GM21515 (cell line): Measurements from ENCODE around the gene SHISA7.
"Not testable (repeated sequence)": the region's sequence is repeated elsewhere in the genome, so short reads cannot be mapped to it uniquely, and the experiment has no call there.

Experiments
- ATAC-seq: cut with Tn5 transposase; IDR thresholded peaks from one replicate; pipeline ENCODE4 v1.9.1; 2021; ENCODE audit not compliant: unreplicated experiment

SHISA7 gene

DNA sequence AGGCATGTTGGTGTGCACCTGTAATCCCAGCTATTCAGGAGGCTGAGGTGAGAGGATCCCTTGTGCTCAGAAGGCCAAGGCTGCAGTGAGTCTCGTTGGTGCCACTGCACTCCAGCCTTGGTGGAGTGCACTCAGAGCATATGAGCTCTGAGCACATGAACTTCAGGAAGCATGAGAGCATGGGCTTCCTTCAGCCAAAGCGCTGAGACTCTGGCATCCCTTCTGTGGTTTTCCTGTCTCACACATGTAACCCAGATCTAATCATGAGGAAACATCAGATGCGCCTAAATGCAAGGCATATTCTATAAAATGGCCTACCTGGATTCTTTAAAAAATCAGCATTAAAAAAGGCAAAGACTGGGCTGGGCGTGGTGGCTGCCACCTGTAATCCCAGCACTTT is 21.8 kb downstream of the SHISA7 start:
- not testable (repeated sequence) for ATAC-seq

DNA sequence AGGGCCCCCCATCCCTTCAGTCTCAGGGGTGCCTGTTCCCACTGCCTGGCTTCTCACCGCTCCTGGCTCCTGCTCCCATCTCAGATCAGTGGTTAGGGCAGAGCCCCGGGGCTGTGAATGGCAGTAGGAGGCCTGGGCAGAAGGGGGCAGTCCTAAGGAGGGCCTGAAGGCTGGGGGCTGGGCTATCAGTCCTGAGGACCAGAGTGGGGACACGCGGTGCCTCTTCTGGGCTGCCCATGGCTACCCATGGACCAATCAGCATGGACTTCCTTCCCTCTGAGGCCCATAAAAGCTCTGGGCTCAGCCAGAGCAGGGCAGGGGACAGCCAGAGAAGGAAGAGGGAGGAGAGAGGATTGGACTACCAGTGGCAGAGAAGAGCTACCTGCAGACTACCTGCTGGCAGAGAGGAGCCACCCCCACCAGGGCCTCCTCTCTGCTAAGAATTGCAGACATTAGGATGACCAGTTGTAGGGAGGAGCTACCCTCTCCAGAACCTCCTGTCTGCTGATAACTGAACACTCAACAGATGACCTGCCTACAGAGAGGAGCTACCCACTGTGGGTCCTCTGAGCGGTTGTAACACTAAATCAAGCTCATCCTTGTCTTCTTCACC is 23.4 kb downstream of the SHISA7 start:
- no peak for ATAC-seq

DNA sequence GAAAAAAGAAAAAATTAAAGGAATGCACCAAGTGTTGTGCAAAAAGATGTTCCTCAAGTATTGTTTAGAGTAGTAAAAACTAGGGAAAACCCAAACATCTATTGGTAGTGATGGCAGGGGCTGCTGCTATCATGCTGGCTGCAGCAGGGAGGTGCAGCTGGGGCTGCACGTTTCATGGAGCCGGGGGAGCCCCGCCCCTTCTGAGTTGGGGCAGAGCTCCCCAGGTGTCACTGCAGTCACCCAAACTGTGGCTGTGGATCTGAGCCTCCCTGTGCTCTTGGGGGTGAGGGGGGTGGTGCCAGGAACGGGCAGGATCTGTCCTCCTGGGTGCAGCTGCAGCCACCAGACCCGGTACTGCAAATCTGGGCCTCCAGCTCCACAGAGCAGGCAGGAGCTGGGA is 24.0 kb downstream of the SHISA7 start:
- no peak for ATAC-seq

DNA sequence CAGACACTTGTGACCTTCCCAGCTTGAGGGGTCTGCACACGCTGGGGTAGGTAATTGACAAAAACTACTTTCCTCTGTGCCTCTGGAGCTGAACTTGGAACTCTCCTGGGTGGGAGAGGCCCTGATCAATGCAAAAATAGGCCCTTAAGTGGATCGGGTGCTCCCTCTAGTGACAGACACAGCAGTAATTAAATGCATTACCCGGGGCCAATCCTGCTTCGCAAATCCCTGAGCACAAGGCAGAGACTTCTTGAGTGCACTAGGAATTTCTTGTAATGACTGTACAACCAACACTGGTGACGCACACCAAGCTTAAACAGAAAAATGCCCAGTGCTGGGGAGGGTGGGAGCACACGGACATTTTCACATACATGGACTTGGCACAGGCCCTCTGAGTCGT is 24.9 kb downstream of the SHISA7 start:
- ATAC-seq, result no peak

DNA sequence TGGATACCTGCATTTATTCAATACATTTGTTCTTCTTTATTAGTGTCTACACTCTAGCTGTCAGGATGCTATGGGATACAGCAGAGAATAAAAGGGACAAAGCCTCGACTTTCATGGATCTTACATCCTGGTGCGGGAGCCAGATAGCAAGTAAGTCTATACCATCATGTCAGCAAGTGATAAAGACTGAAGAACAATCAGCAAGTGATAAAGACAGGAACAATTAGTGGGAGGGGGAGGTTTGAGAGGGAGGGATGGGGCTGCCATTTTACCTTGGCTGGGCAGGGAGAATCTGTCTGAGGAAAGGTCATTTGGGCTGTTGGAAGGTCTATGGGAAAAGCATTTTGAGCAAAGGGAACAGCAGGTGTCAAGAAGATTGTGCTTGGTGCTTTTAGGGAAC is 32.9 kb downstream of the SHISA7 start:
- ATAC-seq, result no peak

DNA sequence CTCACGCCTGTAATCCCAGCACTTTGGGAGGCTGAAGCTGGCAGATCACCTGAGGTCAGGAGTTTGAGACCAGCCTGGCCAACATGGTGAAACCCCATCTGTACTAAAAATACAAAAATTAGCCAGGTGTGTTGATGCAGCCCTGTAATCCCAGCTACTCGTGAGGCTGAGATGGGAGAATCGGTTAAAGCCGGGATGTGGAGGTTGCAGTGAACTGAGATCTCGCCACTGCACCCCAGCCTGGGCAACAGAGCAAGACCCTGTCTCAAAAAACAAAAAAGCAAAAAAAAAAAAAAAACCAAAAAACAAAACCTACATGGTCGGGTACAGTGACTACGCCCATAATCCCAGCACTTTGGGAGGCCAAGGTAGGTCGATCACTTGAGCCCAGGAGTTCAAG is 33.9 kb downstream of the SHISA7 start:
- ATAC-seq, result not testable (repeated sequence)

DNA sequence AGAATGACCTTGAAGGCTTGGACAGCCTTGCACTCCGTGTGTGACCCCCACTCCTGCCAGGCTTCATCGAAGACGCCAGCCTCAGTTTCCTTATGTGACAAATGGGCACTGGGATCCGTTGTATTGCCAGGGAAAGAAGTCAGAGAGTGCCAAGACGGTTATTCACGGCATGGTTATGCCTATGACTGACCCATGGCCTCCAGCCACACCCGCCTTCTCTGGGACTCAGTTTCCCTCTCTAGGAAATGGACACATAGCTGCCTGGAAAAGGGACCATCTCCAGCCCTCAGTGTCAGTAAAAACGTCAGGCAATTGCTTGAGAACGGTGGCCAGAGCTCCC is 34.6 kb downstream of the SHISA7 start:
- ATAC-seq, result no peak

DNA sequence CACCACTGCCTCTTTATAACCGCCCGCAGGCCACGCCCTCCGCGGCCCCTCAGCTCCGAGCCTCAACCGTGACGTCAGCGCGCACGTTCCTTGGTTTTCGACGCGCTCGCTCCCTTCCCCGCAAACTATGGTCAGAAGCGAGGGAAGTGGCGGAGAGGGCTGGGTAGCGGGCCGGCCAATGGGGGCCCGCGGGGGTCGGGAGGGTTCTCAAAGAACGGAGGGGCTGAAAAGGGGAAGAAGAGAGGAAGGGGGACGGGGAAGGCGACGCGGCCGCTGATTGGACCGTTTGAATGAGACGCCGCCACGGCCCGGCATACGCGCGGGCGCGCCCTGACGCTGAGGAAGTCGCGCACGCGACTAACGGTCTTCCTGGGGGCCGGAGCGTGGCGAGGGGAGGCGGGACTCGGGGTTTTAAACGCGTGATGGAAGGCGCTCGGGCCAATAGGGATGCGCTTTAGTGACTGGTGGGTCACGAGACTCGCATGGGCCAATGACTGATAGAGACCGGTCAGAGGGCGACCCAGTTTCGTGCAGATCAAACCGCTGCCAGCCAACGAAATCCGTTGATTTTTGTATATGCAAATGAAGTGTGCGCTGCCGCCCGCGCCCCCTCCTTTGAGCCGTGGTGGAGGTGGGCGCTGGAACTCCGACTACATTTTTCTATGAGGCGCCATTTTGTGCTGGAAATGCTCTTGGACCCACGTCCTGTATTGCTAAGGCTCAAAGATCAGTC is 35.1 kb downstream of the SHISA7 start:
- peak; percentile 84 for ATAC-seq

DNA sequence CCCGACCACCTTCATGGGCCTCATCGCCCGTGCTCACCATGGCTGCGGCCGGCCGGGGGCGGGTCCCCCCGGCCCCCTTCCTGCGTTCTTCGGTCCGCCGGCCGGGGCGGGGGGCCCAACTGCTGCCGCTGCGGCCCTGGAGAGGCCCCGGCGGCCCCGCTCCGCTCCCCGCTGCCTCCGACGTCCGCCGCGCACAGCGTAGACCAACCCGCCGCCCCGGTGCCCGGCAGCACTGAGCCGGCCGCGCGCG is 35.6 kb downstream of the SHISA7 start, which contains the start of gene UBE2S:
UBE2S (minus strand) TSS at position 239 of the 250 bp plus-strand sequence; CDS start at position 40, 199 bp downstream.
- ATAC-seq, result not testable (repeated sequence)

DNA sequence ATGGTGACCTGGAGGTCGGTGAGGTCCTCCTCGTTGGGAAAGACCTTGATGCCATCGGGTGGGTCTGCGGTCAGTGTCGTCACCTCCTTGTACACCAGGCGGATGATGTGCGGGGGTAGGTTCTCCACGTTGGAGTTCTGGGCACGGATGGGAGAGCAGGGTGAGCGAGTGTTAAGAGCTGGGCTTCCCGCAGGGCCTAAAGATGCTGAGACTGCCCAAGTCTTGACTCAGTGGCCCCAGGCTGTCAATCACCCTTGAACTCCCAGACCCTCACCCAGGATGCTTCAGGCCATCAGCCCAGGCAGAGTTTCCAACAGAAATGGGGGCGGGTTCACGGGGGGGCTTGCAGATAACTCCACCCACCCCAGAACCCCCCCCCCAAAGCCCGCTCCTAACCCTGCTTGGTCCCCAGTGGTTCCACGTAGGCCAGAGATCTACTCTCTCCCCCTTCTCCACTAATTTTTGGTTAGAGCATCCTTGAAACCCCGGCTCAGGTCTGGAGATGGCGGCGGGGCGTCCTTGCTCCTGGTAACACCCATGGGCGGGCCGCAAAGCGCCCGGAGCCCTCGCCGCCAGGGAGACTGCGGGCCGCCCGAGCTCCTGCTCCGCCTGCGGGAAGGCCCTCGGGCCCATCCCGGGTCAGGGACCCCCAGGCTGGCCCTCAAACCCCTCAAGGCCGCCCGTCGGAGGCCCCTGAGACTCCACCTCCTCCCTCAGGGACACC is 36.1 kb downstream of the SHISA7 start:
- no peak for ATAC-seq

DNA sequence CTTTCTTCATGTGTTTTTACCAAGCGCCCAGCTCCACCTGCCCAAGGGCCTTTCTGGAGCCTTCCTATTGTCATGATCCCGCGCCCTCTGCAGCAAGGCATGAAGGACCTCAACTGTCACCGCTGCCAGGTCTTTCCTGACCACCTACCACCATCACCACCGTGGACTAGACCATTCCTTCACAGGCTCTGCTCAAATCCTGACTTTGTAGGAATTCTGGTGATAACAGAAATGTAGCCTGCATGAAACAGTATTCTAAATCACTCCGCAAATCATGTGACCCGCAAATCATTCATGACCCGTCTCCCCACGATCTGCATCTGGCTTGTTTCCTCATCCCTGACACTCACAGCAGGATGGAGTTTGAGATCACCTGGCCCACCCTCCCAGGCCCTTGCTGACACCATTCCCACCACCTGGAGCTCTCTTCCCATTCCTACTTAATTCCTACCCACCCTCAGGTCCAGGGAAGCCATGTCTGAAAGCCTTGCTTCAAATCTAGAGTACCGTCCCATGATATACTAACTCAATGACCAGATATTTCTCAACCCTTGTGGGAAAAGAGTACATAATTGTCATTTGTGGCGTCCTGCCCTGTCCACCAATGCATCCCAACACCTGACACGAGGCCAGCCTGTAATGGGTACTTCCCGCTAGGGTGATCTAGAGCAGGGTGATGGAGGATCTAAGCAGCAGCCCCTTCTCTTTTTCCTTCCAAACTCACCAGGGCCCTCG is 36.8 kb downstream of the SHISA7 start:
- no peak for ATAC-seq

DNA sequence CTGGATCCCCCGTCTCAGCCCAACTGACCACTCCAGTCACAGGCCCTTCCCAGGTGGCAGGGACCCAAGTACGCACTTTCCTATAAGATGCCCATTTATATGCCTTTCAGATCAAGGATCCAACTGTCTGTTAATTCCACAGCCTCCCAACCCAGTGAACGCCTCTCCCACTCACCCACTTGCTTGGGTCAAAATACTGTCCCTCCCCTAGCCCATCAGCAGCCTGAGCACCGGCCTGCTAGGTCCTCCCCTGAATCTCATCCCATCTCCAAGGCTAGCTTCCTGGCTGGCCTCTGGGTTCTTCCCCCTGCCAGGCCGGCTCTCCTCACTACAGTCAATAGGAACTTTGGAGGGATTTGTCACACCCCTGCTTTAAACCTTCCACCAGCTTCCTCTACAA is 37.5 kb downstream of the SHISA7 start:
- ATAC-seq, result no peak

DNA sequence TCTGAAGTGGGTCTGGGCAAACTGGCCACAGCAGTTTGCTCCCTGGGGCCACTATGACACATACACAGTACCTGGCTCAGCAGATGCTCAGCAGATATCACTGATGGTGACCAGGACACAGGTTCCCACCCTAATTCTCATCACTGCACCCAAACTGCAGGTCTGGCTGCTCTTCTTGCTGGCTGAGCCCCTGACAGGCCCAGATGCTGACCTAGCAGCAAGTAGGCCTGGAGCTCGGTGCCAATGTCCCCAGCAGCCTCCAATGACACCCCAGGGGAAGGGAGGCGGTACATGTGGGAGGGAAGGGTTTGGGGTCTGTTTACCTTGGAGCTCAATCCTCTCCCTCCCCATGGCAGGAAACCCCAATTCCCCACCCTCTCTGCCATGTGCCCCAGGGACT is 40.6 kb downstream of the SHISA7 start:
- no peak for ATAC-seq

DNA sequence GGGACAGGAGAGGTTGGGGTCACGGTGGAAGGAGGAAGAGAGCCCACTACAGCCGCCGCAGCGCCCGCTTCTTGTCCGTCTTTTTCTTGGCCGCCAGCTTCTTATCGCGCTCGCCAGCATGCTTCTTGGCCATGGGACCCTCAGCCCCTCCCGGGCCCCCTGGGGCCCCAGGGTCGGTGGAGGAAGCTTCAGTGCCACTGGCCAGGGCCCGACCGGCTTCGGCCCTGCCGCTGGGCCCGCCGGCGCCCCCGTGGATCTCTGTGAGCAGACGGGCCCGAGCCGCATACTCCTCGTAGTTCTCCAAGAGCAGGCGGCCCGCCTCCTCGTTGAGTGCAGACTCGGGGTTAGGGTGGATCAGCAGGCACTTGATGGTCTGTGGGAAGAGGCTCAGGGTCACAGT is 41.7 kb downstream of the SHISA7 start:
- ATAC-seq, result not testable (repeated sequence)

DNA sequence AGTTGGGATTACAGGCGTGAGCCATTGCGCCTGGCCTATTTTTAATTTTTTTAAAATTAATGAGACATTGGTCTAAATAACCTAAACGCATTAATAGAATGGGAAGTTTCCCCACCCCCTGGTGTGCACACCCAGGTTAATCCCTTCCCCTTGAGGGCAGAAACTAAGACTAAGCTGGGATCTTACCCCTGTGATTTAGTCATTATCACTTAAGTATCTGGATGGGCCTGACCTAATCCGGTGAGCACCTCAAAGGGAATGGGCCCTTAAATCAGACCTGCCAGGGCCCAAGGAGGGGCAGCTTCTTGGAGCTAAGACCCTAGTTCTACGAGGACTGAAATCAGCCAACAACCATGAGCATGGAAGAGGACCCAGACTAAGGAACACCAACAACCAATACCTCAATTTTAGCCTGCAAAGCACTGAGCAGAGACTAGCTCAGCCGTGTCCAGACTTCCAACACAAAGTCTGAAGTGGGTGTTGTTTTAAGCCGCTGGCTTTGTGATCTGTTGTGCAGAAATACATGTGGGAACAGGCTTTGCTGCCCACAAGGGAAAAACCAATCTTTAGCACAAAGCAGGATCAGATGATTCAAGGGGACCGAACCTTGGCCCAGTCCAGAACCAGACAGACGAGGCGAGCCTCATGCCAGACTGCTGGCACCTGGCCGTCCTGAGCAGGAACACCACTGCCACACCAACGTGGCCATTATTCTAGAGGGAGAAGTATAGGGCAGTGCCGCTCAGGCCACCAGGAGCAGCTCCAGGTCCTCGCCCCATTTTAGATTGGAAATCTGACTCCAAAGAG is 42.6 kb downstream of the SHISA7 start:
- no peak for ATAC-seq

DNA sequence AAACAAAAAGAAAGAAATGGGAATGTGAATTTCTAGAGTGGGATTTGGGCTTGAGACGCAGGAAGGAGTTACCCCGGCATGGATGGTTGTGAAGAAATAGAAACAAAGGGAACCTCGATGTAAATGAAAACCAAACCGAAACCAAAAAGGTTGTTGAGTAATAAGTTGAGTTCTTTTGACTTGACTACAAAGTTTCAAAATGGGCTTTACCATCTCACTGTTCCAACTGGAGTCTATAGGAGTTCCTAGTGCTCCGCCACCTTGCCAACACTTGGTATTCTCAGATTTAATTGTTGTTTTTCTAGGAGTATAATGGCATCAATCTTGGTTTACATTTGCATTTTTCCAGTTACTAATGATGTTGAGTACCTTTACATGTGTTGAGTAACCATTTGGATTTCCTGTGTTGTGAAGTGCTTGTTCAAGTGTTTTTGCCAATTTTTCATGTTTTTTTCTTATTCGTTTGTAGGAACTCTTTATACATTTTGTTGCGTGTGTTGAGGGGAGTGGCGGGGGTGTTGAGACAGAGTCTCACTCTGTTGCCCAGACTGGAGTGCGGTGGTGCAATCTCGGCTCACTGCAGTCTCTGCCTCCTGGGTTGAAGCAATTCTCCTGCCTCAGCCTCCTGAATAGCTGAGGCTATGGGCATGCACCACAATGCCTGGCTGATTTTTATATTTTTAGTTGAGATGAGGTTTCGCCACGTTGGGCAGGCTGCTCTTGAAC is 44.7 kb downstream of the SHISA7 start:
- ATAC-seq, result no peak

DNA sequence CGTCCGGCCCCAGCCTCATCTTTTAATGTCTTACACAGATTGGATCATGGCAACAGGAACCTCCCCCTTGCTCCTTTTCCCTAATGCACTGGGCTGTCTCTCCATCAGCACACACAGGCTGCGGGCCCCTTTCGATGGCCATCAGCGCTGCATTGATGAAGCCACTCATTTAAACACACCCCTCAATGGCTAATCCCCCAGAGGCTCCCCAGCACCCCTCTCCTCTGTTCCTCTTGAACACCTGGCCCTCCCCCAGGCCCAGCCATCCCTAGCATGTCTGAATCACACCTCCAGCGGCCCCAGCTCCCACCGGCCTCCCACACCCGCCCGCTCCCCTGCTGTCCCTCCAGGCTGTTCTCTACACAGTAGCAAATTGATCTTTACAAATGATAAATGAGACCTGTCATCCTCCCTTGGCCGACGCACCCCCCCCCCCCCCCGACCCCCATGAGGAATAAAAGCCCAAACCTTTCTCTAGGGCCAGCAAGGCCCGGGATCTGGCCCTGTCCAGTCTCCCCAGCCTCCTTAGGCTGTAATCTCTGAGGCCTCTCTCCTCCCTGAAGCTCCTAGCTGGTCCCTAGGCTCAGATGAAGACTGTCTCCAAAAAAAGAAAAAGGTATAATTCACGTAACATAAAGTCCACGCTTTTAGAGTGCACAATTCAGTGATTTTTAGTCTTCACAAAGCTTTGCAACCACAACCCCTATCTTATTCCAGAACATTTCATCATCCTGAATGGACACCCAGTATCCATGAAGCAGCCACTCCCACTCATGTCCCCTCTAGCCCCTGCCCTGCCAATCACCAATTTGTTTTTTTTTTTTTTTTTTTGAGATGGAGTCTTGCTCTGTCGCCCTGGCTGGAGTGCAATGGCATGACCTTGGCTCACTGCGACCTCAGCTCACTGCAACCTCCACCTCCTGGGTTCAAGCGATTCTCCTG is 50.0 kb downstream of the SHISA7 start:
- no peak for ATAC-seq

DNA sequence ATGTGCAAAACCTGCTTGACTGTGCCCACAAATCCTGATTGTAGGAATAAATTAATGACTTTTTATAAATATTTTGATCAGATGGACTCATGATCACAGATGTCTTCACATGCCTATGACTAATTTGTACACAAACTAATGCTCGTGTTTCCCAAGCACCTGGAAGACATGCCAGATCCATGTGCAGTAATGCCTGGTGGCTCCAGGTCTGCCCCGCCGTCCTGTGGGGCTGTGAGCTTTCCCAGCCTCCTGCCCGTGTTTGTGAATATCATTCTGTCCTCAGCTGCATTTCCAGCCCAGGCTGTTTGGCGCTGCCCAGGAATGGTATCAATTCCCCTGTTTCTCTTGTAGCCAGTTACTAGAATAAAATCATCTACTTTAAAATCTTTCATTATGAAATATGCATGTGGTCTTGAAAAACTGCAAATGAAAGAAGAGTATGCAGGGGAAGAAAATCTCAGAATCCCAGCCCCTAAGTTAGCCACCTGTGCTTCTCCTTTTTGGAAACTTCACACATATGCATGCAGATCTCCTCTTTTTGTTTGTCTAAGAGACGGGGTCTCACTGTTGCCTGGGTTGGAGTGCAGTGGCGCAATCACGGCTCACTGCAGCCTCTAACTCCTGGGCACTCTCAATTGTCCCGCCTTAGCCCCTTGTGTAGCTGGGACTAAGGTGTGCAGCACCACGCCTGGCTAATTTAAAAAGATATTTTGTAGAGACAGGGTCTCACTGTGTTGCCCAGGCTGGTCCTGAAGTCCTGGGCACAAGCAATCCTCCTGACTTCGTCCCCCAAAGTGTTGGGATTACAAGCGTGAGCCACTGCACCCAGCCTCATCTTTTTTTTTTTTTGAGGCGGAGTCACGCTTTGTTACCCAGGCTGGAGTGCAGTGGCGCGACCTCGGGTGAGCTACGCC is 51.1 kb downstream of the SHISA7 start:
- ATAC-seq, result no peak
